GM12874 (cell line): ENCODE measurements around the gene IRX1.

Experiments
- CTCF ChIP-seq: IDR thresholded peaks from 2 replicates; pipeline ENCODE4 v1.5.1; 2011; ENCODE audit warnings: low read depth, mild to moderate bottlenecking, control low read depth, low read length, moderate library complexity; ENCODE audit not compliant: insufficient read depth

IRX1 gene

GRCh38 chr5:3601911-3602782 is 6.5 kb downstream of the IRX1 start:
- TF ChIP-seq CTCF = no peak

GRCh38 chr5:3602785-3603502 is 7.3 kb downstream of the IRX1 start:
- TF ChIP-seq CTCF = 0 out of 2 replicates have a peak, but pooled peaks have one; percentile 3

- TF ChIP-seq CTCF = no peak
Measured at GRCh38 chr5:3604501-3604900, 8.9 kb downstream of the IRX1 start.

- TF ChIP-seq CTCF = no peak
Measured at GRCh38 chr5:3605298-3606010, 9.8 kb downstream of the IRX1 start.

- no peak for TF ChIP-seq CTCF
Measured at GRCh38 chr5:3606121-3606831, 10.6 kb downstream of the IRX1 start.

GRCh38 chr5:3607541-3608181 is 12.0 kb downstream of the IRX1 start:
- no peak for TF ChIP-seq CTCF
